Fibroblast of skin of left quadriceps (primary cell): ENCODE data around the gene CLDN2.
"Not testable (repeated sequence)": the region's sequence is repeated elsewhere in the genome, so short reads cannot be mapped to it uniquely, and the experiment has no call there.

ENCODE experiments used
- DNase-seq, 2 experiments: peaks; one replicate each; pipeline ENCODE4 v3.0.0-alpha.2; 2013; ENCODE audit warnings: low read depth in 2 of 2

The CLDN2 gene, protein sequence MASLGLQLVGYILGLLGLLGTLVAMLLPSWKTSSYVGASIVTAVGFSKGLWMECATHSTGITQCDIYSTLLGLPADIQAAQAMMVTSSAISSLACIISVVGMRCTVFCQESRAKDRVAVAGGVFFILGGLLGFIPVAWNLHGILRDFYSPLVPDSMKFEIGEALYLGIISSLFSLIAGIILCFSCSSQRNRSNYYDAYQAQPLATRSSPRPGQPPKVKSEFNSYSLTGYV

DNA sequence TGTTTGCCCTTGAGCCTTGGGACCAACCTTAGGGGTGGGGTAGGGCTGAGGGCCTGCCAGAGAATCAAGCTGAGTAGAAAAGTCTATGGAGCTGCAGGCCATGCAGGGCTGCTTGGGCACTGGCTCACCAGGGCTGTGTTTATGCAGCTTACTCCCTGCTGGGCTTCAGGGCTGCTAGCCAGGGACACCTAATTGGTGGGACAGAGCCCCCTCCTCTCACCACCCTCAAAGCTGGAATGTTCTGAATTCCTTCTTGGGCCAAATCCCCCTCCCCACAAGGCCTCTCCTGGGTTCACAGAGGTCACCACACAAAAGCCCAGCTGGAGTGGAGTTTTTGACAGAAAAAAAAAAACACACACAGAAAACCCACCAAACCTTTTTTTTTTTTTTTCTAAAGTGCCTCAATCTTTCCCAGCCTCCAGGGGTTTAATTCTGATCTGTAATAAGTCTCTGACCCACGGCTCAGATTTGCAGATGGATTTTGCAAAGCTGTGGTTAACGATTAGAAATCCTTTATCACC, at the start of gene CLDN2:
CLDN2 (plus strand) TSS at position 471 of the 521 bp plus-strand sequence. CDS start 7,827 bp downstream, outside the sequence.
- DNase-seq, result no peak

DNA sequence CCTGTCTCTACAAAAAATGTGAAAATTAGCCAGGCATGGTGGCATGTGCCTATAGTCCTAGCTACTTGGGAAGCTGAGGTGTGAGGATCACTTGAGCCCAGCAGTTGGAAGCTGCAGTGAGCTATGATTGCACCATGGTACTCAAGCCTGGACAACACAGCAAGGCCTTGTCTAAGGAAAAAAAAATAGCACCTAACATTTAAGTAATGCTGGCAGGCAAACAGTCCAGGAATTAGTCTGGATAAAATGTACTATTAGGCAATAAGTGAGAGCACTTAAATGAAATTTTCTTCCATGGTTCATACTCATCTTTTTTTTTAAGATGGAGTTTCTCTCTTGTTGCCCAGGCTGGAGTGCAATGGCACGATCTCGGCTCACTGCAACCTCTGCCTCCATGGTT, 47.4 kb upstream of the CLDN2 start:
- DNase-seq, result not testable (repeated sequence)

- DNase-seq, result no peak
Measured at GRCh38 chrX:106874075-106874474, 46.1 kb upstream of the CLDN2 start.

- DNase-seq, result no peak
Measured at GRCh38 chrX:106875151-106875550, 45.1 kb upstream of the CLDN2 start.

GRCh38 chrX:106889468-106889867, 30.7 kb upstream of the CLDN2 start:
- DNase-seq, result no peak

DNA sequence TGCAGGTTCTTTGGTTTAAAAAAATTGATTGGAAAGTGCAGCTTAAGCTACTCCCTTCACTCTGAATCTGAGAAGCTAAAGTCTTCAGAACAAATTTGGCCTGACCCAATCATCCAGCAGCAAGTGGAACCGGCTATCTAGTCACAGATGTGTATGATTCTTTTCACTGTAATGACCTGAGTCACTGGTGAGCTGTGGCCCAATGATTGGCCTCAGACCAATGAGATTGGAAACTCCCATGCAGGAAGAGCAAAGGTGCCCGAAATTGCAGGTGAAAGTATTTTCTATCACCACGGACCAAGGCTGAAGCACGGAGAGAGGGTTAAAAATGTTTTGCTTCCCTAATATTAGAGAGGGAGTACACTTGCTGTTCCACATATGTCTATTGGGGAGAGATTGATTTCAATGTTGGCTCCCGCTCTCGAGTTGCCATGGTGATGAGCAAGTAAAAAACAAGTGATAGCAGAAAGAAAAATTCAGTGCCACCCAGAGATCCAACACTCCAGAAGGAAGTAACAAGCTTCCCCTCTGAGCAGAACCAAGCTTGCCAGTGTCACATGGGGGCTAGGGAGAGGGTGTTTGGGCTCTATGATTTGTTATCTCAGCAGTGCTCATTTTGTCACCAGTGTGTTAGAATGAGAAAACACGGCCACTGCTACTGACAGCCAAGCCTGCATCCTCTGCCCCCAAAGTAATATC, 28.3 kb upstream of the CLDN2 start:
- no peak for DNase-seq

GRCh38 chrX:106894392-106894909, 25.8 kb upstream of the CLDN2 start:
- DNase-seq, result peak in 1 of 2 experiments; percentile 28

GRCh38 chrX:106894978-106895452, 25.2 kb upstream of the CLDN2 start:
- DNase-seq, result peak in 1 of 2 experiments; percentile 40

GRCh38 chrX:106897259-106897658, 22.9 kb upstream of the CLDN2 start:
- no peak for DNase-seq

- DNase-seq, result no peak
Measured at GRCh38 chrX:106898462-106898861, 21.7 kb upstream of the CLDN2 start.

- DNase-seq, result no peak
Measured at GRCh38 chrX:106899276-106899675, 20.9 kb upstream of the CLDN2 start.

GRCh38 chrX:106899841-106900240, 20.4 kb upstream of the CLDN2 start:
- DNase-seq, result no peak

- DNase-seq, result no peak
Measured at GRCh38 chrX:106901341-106901740, 18.9 kb upstream of the CLDN2 start.

GRCh38 chrX:106901781-106902219, 18.4 kb upstream of the CLDN2 start:
- DNase-seq, result no peak

GRCh38 chrX:106902684-106903083, 17.5 kb upstream of the CLDN2 start:
- no peak for DNase-seq

DNA sequence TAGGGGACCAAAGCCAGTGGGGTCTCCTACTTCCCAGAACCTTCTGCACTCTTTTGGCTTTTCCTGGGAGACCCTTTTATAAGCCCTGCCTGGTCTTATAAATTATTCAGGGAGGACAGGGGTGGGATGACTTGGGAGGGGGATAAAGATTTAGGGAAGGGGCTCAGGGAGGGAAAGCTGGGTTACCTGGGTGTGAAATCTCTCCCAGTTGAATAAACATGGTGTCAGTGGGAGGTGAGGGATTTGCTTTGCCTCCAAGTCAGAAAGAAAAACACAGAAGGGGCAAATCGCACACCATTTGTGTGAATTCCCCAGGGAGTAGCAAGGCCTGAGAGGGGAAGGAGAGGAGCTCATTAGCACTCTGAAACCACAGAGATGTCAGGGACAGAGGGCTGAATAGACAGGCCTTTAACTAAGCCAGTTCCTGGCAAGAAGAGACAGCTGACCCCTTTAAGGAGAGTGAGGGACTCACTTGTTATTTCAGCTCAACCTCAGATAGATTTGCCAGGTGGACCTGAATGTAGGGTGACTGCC, 16.8 kb upstream of the CLDN2 start, which contains the start of gene RIPPLY1:
RIPPLY1 (minus strand) TSS at position 51 of the 534 bp plus-strand sequence. CDS start 54 bp downstream, outside the sequence.
- DNase-seq, result no peak

GRCh38 chrX:106903856-106904528, 16.2 kb upstream of the CLDN2 start:
- no peak for DNase-seq

- DNase-seq, result no peak
Measured at GRCh38 chrX:106905064-106905708, 15.0 kb upstream of the CLDN2 start.

DNA sequence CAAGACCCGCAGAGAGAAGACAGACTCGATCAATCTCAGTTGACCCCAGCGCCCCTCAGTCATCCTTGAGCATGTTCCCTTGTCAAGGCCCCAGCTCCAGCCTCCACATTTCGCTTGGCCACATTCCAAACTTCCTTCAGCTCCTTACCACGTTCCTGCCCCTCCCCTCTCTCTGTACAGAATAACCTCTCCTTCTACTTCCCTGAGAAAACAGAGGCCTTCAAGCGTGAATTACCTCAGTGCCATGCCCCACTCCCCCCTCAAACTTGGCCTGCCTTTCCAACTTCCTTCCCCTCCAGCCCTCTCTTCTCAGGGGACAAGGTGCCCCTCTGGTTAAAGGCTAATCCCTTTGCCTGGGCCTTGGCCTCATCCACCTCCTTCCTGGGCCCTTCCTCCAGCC, 13.8 kb upstream of the CLDN2 start:
- no peak for DNase-seq

GRCh38 chrX:106912864-106913263, 7.3 kb upstream of the CLDN2 start:
- no peak for DNase-seq

DNA sequence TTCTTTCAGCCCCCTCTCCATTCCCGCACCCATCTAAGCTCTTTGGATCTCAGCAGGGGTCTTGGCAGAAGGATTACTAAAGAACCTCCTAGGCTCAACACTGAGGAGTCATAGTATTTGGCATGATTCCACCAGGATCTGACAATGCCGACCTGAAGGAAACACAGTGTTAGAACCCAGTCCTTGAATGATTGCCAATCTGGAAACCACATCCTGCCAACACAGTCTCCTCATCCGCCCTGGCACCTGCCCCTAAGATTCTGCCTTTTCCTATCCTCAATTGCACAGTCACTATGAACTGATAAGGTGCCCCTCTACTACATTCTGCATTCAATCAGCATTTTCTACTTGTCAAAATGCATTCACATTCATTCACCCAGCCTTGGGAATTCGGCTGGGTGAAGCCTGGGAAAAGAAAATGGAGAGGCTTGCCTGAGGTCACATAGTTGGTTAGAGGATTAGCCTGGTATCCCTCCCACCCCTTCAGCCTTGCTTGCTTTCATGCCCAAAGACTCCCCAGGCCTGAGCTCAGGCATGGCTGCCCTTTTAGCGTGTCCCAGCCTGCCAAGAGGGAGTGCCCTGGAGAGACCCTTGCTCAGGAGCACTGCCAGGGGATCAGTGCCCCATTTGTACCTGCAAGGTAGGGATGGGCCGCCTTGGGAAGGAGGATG, 2.2 kb upstream of the CLDN2 start:
- no peak for DNase-seq
